Measurements from ENCODE around the gene KCNC4. TPM values are rescaled to one million over a fixed set of nuclear protein-coding genes. Genes with fewer than 3 reads are reported as not detected.

The KCNC4 gene
- total RNA-seq, 1 experiment from 2014 or later, result 8.9 TPM

GRCh38 chr1:110225756-110226404 is 15.8 kb downstream of the KCNC4 start:
- Histone ChIP-seq H3T11ph (ENCODE audit: low read length) (no peak overlapping the region), H4K91ac (ENCODE audit: insufficient read length, low read depth, low read length) (no peak overlapping the region), H4K8ac (replicated peaks; ENCODE audit: insufficient read length, low read depth, low read length) (no peak overlapping the region), H2BK5ac (ENCODE audit: insufficient read length, low read length) (no peak overlapping the region), H2BK120ac (ENCODE audit: low read depth, low read length, poor library complexity, severe bottlenecking) (no peak overlapping the region), H3K4me1 (ENCODE audit: insufficient read depth, low read length) (no peaks in the 10 kb centered on the region), H3K23ac (ENCODE audit: insufficient read length, low read depth, low read length) (no peak overlapping the region), H3K4me2 (ENCODE audit: insufficient read depth, insufficient read length, low read length) (no peak overlapping the region), H3K9me3 (ENCODE audit: control insufficient read depth, low read depth, low read length) (no peaks in the 10 kb centered on the region), H3K56ac (ENCODE audit: insufficient read length, low read depth, low read length) (no peak overlapping the region), H3K27me3 (ENCODE audit: insufficient read depth, low read length) (no peaks in the 10 kb centered on the region), H2BK15ac (ENCODE audit: low read depth, low read length) (no peak overlapping the region), H3K23me2 (ENCODE audit: insufficient read length, low read depth, low read length, poor library complexity, severe bottlenecking) (no peaks in the 10 kb centered on the region), H3K27ac (ENCODE audit: insufficient read length, low read depth, low read length) (no peak overlapping the region), H3K14ac (ENCODE audit: insufficient read depth, low read length) (no peak overlapping the region), H4K20me1 (ENCODE audit: control insufficient read depth, insufficient read depth, insufficient read length) (no peaks in the 10 kb centered on the region), H3K9ac (ENCODE audit: extremely low read depth, insufficient read length, low read length) (no peak overlapping the region), H2AK5ac (ENCODE audit: insufficient read length, low read length) (no peak overlapping the region), H3K4ac (ENCODE audit: low read depth, low read length) (no peak overlapping the region), H3K18ac (ENCODE audit: insufficient read length, low read depth, low read length) (no peak overlapping the region), H4K5ac (ENCODE audit: insufficient read length, low read depth, low read length) (no peak overlapping the region), H2BK20ac (ENCODE audit: low read depth, low read length, poor library complexity, severe bottlenecking) (no peak overlapping the region), H2BK12ac (ENCODE audit: insufficient read length, low read depth, low read length) (no peak overlapping the region), H2AFZ (ENCODE audit: low read length) (no peak overlapping the region), H3K79me2 (ENCODE audit: insufficient read depth, low read length) (no peaks in the 10 kb centered on the region), H3K79me1 (ENCODE audit: insufficient read depth, low read depth, low read length, poor library complexity, severe bottlenecking) (no peaks in the 10 kb centered on the region)
- no peak overlapping the region for H3K4me3 Mint-ChIP-seq
- H3K27ac Mint-ChIP-seq, result no peak overlapping the region
- no peak for TF ChIP-seq CTCF (conservative IDR thresholded peaks at IDR 0.05)
- peaks cover 0 to 16% (median 15%) of the 10 kb centered on the region in 3 experiments; a peak in 6 of 7 replicates for H3K36me3 Mint-ChIP-seq (ENCODE audit: insufficient read depth in 1 of 3, low read depth in 3 of 3)
- no peak for DNase-seq
- peaks cover 20 to 28% of the 10 kb centered on the region in 2 experiments for H3K4me1 Mint-ChIP-seq
- H3K9me3 Mint-ChIP-seq, result no peaks in the 10 kb centered on the region; a peak in 1 of 5 replicates
- no CpG with 5 or more reads among the region's 18 CpGs for WGBS (ENCODE audit: extremely low coverage, insufficient read length, low lambda C conversion rate)
- no peaks in the 10 kb centered on the region for H3K27me3 Mint-ChIP-seq (ENCODE audit: low read depth)

Data from H9 (cell line).